Panc1 (cell line): ENCODE results near the gene AAK1. TPM values are rescaled to one million over a fixed set of nuclear protein-coding genes. Genes with fewer than 3 reads are reported as not detected.

Experiments used
- ATAC-seq: fragments of 200-7000 bp; cut with Tn5 transposase; 2 replicates; pipeline ENCODE4 v1.9.1; 2020; ENCODE audit warnings: mild to moderate bottlenecking, moderate library complexity
- BruUV-seq: library from RNA; stranded (reverse); fragments of 400-500 nt; replicated peaks from 2 replicates; lab custom pipeline; 2021; lab: Mats Ljungman, UMichigan
- CTCF ChIA-PET: fragments of 300-600 bp; sonication (Branson Sonifier 250); formaldehyde crosslinking; loops from one replicate; lab custom pipeline; 2022; ENCODE audit warnings: antibody characterized with exemption; lab: Charles Lee
- POLR2A ChIA-PET: fragments of 300-600 bp; sonication (Branson Sonifier 250); formaldehyde crosslinking; loops from one replicate; lab custom pipeline; 2022; ENCODE audit warnings: antibody characterized with exemption; lab: Charles Lee
- DNase-seq: peaks from one replicate; pipeline ENCODE4 v3.0.0-alpha.2; 2010; ENCODE audit warnings: low read depth, low spot score
- H3K27ac ChIP-seq: 2 replicates; pipeline ENCODE4 v1.5.1; 2011; ENCODE audit warnings: mild to moderate bottlenecking, low read length, inconsistent platforms
- H3K27me3 ChIP-seq: fragments of 200-500 bp; sonication (Bioruptor generic); 2 replicates; pipeline ENCODE4 v1.6.0; 2014; ENCODE audit warnings: low read length, inconsistent platforms; ENCODE audit not compliant: control insufficient read depth, insufficient read depth
- H3K36me3 ChIP-seq: fragments of 200-500 bp; sonication (Bioruptor generic); 2 replicates; pipeline ENCODE4 v1.5.1; 2014; ENCODE audit warnings: inconsistent platforms, mild to moderate bottlenecking, low read length, moderate library complexity; ENCODE audit not compliant: control insufficient read depth, insufficient read depth
- H3K4me1 ChIP-seq: 2 replicates; pipeline ENCODE4 v1.5.1; 2011; ENCODE audit warnings: inconsistent platforms, mild to moderate bottlenecking, low read length, moderate library complexity; ENCODE audit not compliant: control insufficient read depth, insufficient read depth
- H3K4me3 ChIP-seq, 2 experiments: 2 replicates each; pipeline ENCODE4 v1.5.1; 2011 to 2012; ENCODE audit warnings: low read depth in 2 of 2, low read length in 2 of 2, mild to moderate bottlenecking in 2 of 2, inconsistent platforms in 1 of 2, moderate library complexity in 1 of 2
- H3K9me3 ChIP-seq: fragments of 200-500 bp; sonication (Bioruptor generic); 2 replicates; pipeline ENCODE4 v1.5.1; 2014; ENCODE audit warnings: low read depth, mild to moderate bottlenecking, inconsistent platforms, low read length, moderate library complexity; ENCODE audit not compliant: control insufficient read depth, insufficient read depth
- POLR2AphosphoS5 ChIP-seq: IDR thresholded peaks from 2 replicates; pipeline ENCODE4 v1.6.1; 2012; ENCODE audit warnings: mild to moderate bottlenecking, low read depth, low read length, moderate library complexity
- SIN3A ChIP-seq: IDR thresholded peaks from 2 replicates; pipeline ENCODE4 v1.6.1; 2012; ENCODE audit warnings: low read depth, mild to moderate bottlenecking, low read length, moderate library complexity, borderline replicate concordance; ENCODE audit not compliant: insufficient read depth
- TCF7L2 ChIP-seq: IDR thresholded peaks from 2 replicates; pipeline ENCODE4 v1.6.1; 2011; ENCODE audit warnings: mild to moderate bottlenecking, low read depth, low read length, inconsistent platforms
- in situ Hi-C: cut with HindIII; loops from 2 replicates; pipeline ENCODE4 v1.10.0; 2016; ENCODE audit warnings: low sequenced_read_pairs, low pct_unique_long_range_greater_than_20kb
- intact Hi-C: fragments of 100-400 bp; cut with micrococcal nuclease; formaldehyde crosslinking; loops from one replicate; pipeline ENCODE4 v1.10.0; 2022; ENCODE audit not compliant: unreplicated experiment
- total RNA-seq: library from RNA; stranded (reverse); gene quantifications from one replicate; pipeline ENCODE4 v1.2.1, GENCODE V29; 2021; ENCODE audit not compliant: unreplicated experiment
- TF ChIP-seq, protein P1 (sequence below), 2 experiments: IDR thresholded peaks; 2 replicates each; pipeline ENCODE4 v1.6.1; 2011 to 2012; ENCODE audit warnings: low read depth in 2 of 2, control low read depth in 1 of 2, low read length in 1 of 2, mild to moderate bottlenecking in 1 of 2, moderate library complexity in 1 of 2; ENCODE audit not compliant: insufficient read depth in 1 of 2
- TF ChIP-seq, protein P2 (sequence below): fragments of 450-650 bp; IDR thresholded peaks from 2 replicates; pipeline ENCODE4 v1.5.1; 2017; ENCODE audit warnings: mild to moderate bottlenecking

Gene AAK1
- total RNA-seq, 1 experiment from 2014 or later: 123 TPM

DNA sequence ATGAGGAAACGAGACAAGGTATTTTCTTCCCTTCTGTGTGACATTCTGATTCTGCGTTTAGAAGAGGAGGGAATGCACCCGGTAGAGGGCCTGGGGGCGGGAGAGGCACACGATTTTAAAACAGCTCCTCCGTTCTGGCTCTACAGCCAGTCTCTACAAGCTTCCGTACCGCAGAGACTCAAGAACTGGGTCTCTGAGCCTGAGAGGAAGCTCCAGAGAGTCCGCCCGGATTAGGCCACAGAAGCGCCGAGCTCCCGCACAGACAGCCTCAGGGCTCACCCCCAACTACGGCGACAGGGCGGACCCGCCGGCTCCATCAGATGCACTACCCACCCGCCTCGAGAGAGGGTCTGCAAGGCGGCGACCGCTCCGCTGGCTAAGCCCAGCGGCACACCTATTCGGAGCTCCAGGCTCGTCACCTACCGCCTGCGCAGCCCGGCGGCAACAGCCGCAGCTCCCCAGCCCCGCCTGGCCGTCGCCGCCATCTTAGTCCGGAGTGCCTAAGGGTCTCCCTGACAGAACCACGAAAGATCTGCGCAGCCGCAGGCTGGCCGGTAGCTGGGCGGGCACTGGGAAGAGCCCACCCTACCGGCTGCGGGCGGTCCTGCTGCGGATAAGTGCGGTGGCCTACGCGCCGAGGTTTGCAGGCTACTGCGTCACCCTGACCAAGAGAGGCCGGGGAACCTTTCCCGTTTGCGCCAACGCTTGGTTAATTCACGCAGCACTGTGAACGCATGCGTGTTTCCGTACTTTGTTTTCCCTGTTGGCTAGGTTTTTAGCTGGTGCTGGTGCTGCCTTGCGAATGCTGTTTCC, 206.4 kb downstream of the AAK1 start, which contains the start of gene NFU1:
Gene NFU1 (minus strand): TSS at position 498 of the 813 bp plus-strand sequence. CDS start 13 bp downstream, at position 485.
- CTCF ChIA-PET: interaction anchor here (0.9 kb wide), 2 partner anchors 110 to 288 kb away, joined by 3 read pairs; no protein-coding TSS in a partner anchor
- in situ Hi-C loops: no loop called here

DNA sequence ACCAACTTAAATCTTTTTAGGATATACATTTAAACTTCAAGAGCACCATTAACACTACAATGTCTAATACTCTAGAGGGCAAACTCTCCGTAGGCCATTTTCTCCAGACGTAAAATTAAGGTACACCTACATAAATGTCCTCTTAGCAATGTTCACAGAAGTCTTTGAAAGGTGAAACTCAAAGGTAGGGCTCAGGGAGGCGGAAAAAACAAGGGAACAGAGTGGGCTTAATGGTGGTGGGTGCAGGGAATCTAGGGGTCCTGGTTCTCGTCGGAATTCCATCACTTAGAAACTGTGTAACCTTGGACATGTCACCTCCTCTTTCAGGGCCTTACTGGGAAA, 207.0 kb downstream of the AAK1 start:
- intact Hi-C loops (no loop called here), in situ Hi-C loops (no loop called here)
- no peaks in the 10 kb centered on the region for H3K9me3 ChIP-seq
- POLR2A ChIA-PET: no interaction called here
- TF ChIP-seq POLR2AphosphoS5 (no peak), TCF7L2 (no peak), SIN3A (no peak)
- TF ChIP-seq, protein P1, sequence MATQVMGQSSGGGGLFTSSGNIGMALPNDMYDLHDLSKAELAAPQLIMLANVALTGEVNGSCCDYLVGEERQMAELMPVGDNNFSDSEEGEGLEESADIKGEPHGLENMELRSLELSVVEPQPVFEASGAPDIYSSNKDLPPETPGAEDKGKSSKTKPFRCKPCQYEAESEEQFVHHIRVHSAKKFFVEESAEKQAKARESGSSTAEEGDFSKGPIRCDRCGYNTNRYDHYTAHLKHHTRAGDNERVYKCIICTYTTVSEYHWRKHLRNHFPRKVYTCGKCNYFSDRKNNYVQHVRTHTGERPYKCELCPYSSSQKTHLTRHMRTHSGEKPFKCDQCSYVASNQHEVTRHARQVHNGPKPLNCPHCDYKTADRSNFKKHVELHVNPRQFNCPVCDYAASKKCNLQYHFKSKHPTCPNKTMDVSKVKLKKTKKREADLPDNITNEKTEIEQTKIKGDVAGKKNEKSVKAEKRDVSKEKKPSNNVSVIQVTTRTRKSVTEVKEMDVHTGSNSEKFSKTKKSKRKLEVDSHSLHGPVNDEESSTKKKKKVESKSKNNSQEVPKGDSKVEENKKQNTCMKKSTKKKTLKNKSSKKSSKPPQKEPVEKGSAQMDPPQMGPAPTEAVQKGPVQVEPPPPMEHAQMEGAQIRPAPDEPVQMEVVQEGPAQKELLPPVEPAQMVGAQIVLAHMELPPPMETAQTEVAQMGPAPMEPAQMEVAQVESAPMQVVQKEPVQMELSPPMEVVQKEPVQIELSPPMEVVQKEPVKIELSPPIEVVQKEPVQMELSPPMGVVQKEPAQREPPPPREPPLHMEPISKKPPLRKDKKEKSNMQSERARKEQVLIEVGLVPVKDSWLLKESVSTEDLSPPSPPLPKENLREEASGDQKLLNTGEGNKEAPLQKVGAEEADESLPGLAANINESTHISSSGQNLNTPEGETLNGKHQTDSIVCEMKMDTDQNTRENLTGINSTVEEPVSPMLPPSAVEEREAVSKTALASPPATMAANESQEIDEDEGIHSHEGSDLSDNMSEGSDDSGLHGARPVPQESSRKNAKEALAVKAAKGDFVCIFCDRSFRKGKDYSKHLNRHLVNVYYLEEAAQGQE (IDR thresholded peaks at IDR 0.05; ENCODE audit: insufficient read depth in 1 of 2, low read depth in 2 of 2, low read length in 1 of 2): no peak
- TF ChIP-seq, protein P2, sequence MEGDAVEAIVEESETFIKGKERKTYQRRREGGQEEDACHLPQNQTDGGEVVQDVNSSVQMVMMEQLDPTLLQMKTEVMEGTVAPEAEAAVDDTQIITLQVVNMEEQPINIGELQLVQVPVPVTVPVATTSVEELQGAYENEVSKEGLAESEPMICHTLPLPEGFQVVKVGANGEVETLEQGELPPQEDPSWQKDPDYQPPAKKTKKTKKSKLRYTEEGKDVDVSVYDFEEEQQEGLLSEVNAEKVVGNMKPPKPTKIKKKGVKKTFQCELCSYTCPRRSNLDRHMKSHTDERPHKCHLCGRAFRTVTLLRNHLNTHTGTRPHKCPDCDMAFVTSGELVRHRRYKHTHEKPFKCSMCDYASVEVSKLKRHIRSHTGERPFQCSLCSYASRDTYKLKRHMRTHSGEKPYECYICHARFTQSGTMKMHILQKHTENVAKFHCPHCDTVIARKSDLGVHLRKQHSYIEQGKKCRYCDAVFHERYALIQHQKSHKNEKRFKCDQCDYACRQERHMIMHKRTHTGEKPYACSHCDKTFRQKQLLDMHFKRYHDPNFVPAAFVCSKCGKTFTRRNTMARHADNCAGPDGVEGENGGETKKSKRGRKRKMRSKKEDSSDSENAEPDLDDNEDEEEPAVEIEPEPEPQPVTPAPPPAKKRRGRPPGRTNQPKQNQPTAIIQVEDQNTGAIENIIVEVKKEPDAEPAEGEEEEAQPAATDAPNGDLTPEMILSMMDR: no peak
- H3K4me3 ChIP-seq: peak overlapping the region; percentile 92
- no TSS peak for BruUV-seq
- CTCF ChIA-PET: interaction anchor here (0.9 kb wide), 1 partner anchor 289 kb away, joined by 3 read pairs; no protein-coding TSS in a partner anchor
- ATAC-seq (no peak), DNase-seq (peak; percentile 15)
- peak overlapping the region; percentile 98 for H3K27ac ChIP-seq
- H3K4me1 ChIP-seq: peaks cover 13% of the 10 kb centered on the region
- no peaks in the 10 kb centered on the region for H3K27me3 ChIP-seq
- no peaks in the 10 kb centered on the region; the same call in none of the 2 replicates for H3K36me3 ChIP-seq

More for the DNA sequence above, 206.4 kb downstream of the AAK1 start, which contains the start of gene NFU1:
- no peaks in the 10 kb centered on the region for H3K27me3 ChIP-seq
- TF ChIP-seq TCF7L2 (no peak), POLR2AphosphoS5 (peak; percentile 91), SIN3A (0 out of 2 replicates have a peak, but pooled peaks have one; percentile 60)
- TF ChIP-seq, protein P1 (IDR thresholded peaks at IDR 0.05; ENCODE audit: insufficient read depth in 1 of 2, low read depth in 2 of 2, low read length in 1 of 2): no peak
- TF ChIP-seq, protein P2: peak; percentile 69
- no peaks in the 10 kb centered on the region for H3K9me3 ChIP-seq
- intact Hi-C loops: no loop called here
- DNase-seq (peak; percentile 73), ATAC-seq (peak; percentile 99)
- peak within 1 kb of the TSS; percentile 92 for H3K4me3 ChIP-seq
- POLR2A ChIA-PET: interaction anchor here (0.6 kb wide), 1 partner anchor 20 kb away, joined by 4 read pairs; no protein-coding TSS in a partner anchor
- H3K36me3 ChIP-seq: no peaks in the 10 kb centered on the region; the same call in 1 of the 2 replicates
- H3K27ac ChIP-seq: peak within 1 kb of the TSS; percentile 98
- H3K4me1 ChIP-seq: peaks cover 13% of the 10 kb centered on the region
- BruUV-seq: no TSS peak
